PFSK-1 (cell line): ENCODE results near the gene RAMACL.

ENCODE experiments used
- FOXP2 ChIP-seq: optimal IDR thresholded peaks from 2 replicates; pipeline ENCODE3; 2011; ENCODE audit warnings: borderline replicate concordance, control low read depth, inconsistent platforms; ENCODE audit not compliant: insufficient read depth; ENCODE audit errors: extremely low read length, extremely low read depth
- POLR2AphosphoS5 ChIP-seq: IDR thresholded peaks from 2 replicates; pipeline ENCODE4 v1.6.1; 2012; ENCODE audit warnings: low read depth, mild to moderate bottlenecking, control low read depth, low read length, moderate library complexity
- SIN3A ChIP-seq: IDR thresholded peaks from 2 replicates; pipeline ENCODE4 v1.6.1; 2012; ENCODE audit warnings: mild to moderate bottlenecking, low read length, moderate library complexity, borderline replicate concordance; ENCODE audit not compliant: insufficient read depth
- TAF1 ChIP-seq: IDR thresholded peaks from 2 replicates; pipeline ENCODE4 v1.6.1; 2012; ENCODE audit warnings: low read length, control low read depth, borderline replicate concordance; ENCODE audit not compliant: insufficient read depth
- TF ChIP-seq, protein P1 (sequence below), 2 experiments: IDR thresholded peaks; 2 replicates each; pipeline versions ENCODE4 v1.6.1 to v1.8.0; 2011 to 2012; ENCODE audit warnings: low read depth in 2 of 2, low read length in 2 of 2, control low read depth in 1 of 2, inconsistent platforms in 1 of 2, mild to moderate bottlenecking in 1 of 2, moderate library complexity in 1 of 2; ENCODE audit not compliant: insufficient read depth in 1 of 2

Gene RAMACL

DNA sequence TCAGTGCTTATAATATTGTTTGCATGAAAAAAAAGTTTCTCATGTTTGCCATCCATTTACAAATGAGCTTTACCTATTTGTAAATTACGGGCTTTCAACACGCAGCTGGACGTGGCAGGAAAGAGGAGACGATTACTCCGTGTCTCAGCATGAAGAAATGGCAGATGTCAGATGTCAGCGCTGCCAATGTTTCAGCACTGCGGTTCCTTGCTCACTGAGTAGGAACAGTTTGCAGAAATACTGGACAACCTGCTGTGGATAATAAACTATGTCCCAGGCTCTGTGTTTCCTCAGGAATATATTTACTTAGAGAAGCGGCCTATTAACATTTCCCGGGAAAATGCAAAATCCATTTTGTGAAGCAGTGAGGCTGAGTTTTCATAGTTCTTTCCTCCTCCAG lies 22.7 kb downstream of the RAMACL start:
- TF ChIP-seq, protein P1, sequence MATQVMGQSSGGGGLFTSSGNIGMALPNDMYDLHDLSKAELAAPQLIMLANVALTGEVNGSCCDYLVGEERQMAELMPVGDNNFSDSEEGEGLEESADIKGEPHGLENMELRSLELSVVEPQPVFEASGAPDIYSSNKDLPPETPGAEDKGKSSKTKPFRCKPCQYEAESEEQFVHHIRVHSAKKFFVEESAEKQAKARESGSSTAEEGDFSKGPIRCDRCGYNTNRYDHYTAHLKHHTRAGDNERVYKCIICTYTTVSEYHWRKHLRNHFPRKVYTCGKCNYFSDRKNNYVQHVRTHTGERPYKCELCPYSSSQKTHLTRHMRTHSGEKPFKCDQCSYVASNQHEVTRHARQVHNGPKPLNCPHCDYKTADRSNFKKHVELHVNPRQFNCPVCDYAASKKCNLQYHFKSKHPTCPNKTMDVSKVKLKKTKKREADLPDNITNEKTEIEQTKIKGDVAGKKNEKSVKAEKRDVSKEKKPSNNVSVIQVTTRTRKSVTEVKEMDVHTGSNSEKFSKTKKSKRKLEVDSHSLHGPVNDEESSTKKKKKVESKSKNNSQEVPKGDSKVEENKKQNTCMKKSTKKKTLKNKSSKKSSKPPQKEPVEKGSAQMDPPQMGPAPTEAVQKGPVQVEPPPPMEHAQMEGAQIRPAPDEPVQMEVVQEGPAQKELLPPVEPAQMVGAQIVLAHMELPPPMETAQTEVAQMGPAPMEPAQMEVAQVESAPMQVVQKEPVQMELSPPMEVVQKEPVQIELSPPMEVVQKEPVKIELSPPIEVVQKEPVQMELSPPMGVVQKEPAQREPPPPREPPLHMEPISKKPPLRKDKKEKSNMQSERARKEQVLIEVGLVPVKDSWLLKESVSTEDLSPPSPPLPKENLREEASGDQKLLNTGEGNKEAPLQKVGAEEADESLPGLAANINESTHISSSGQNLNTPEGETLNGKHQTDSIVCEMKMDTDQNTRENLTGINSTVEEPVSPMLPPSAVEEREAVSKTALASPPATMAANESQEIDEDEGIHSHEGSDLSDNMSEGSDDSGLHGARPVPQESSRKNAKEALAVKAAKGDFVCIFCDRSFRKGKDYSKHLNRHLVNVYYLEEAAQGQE (IDR thresholded peaks at IDR 0.05; ENCODE audit: insufficient read depth in 1 of 2, low read depth in 2 of 2, low read length in 2 of 2): no peak
- TF ChIP-seq SIN3A (no peak), FOXP2 (no peak)

DNA sequence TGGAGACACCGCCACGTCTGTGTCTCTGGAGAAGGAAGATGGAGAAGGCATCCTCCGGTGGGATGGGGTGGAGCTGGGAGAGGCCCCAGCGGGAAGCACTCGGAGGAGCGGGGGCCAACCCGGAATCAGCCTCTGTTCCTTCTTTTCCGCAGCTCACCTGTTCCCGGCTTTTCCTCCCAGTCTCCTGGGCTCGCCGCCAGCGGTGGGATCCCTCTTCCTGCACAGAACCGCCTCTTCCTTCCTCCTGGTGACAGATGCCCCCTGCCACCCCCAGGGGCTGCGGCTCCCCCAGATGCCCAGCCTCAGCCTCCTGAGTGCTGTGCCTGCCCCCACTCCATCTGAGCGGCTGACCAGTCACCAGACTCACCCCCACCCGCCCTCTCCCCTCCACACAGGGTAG lies 23.3 kb downstream of the RAMACL start:
- TF ChIP-seq FOXP2: no peak
- TF ChIP-seq SIN3A: no peak
- TF ChIP-seq TAF1: no peak
- TF ChIP-seq, protein P1 (IDR thresholded peaks at IDR 0.05; ENCODE audit: insufficient read depth in 1 of 2, low read depth in 2 of 2, low read length in 2 of 2): no peak
- TF ChIP-seq POLR2AphosphoS5: no peak

DNA sequence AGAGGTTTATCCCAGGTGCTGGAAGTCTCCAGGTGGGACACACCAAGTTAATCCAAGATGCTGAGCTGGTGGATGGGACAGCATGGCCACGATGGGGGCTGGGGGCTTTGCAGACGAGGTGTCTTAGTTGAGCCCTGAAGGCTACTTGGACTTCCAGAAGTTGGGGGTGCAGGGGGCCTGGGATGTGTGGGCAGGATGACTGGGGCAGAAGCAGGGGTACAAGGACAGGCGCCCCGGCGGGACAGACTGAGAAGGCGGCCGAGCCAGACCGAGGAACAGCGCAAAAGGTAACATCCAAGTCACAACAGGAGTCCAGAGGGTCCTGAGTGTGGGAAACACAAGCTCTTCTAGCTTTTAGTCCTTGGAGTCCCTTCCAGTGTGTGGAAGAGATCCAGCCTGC lies 23.8 kb downstream of the RAMACL start:
- TF ChIP-seq POLR2AphosphoS5: no peak
- TF ChIP-seq, protein P1 (IDR thresholded peaks at IDR 0.05; ENCODE audit: insufficient read depth in 1 of 2, low read depth in 2 of 2, low read length in 2 of 2): no peak
- no peak for TF ChIP-seq SIN3A
- no peak for TF ChIP-seq FOXP2
- TF ChIP-seq TAF1: no peak

DNA sequence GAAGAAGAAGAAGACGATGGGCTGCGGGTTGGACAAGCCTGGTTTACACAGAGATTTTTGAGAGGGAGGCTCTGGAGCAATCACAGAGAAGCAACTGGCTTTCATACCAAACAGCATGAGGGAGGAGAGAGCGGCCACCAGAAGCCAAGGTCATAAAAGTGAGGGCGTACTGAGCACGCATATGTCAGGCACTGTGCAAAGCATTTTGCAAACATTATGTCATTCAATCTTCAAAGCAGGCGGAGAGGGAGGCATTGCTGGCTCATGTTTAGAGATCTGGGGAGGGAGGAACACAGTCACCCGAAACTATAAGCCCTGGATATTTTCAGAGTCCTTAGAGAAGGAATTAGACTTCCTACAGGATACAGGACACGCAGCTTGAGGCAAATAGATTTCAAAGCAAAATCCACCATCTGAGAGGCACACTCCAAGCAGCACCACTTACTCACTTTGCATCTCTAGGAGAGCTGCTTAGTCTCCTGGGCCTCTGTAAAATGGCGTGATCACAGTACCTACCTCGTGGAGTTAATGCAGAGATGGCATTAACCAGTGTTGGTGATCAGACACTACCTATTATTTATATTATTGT lies 24.6 kb downstream of the RAMACL start:
- TF ChIP-seq, protein P1 (IDR thresholded peaks at IDR 0.05; ENCODE audit: insufficient read depth in 1 of 2, low read depth in 2 of 2, low read length in 2 of 2): no peak
- TF ChIP-seq SIN3A: no peak
- no peak for TF ChIP-seq FOXP2
- TF ChIP-seq POLR2AphosphoS5: no peak
- TF ChIP-seq TAF1: no peak

DNA sequence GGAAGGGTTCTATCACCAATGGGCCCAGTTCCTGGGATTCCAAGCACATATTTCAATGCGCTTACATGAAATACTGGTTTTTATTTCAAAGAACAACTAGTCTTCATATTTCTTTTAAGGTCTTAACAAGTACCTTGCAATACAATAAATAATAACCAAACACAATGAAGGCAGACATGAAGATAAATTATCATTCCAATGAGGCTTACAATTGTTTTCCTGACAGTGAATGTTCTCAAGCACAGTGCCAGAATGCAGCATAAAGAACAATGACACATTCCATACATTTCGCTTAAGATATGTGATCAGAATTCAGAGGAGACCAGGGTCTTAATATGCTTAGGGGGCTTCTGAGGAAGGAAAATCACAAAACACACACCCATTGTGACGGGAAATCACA lies 26.3 kb downstream of the RAMACL start:
- TF ChIP-seq, protein P1 (IDR thresholded peaks at IDR 0.05; ENCODE audit: insufficient read depth in 1 of 2, low read depth in 2 of 2, low read length in 2 of 2): no peak
- TF ChIP-seq POLR2AphosphoS5: no peak
- TF ChIP-seq SIN3A: no peak
- no peak for TF ChIP-seq TAF1
- no peak for TF ChIP-seq FOXP2
